ENCODE data around the gene TANGO6. TPM values are rescaled to one million over a fixed set of nuclear protein-coding genes. Genes with fewer than 3 reads are reported as not detected.

Gene TANGO6
- total RNA-seq, 1 donor from 2014 or later: 12.8 TPM

- peaks cover 9% of the 10 kb centered on the region for H3K27me3 Mint-ChIP-seq (ENCODE audit: insufficient read depth, low read depth)
- Histone ChIP-seq H3K9ac (no peak overlapping the region), H3K79me2 (ENCODE audit: low read depth) (no peaks in the 10 kb centered on the region), H3K36me3 (no peaks in the 10 kb centered on the region), H3F3A (ENCODE audit: low read depth) (no peaks in the 10 kb centered on the region), H3K4me2 (no peak overlapping the region), H3K27ac (no peak overlapping the region), H4K20me1 (ENCODE audit: low read depth) (no peaks in the 10 kb centered on the region), H3K4me1 (no peaks in the 10 kb centered on the region), H3K27me3 (no peaks in the 10 kb centered on the region), H3K4me3 (no peak overlapping the region), H3K9me3 (ENCODE audit: low read depth) (no peaks in the 10 kb centered on the region), H2AFZ (replicated peaks) (no peak overlapping the region)
- no peak overlapping the region for H3K27ac Mint-ChIP-seq
- peaks cover 2% of the 10 kb centered on the region for H3K9me3 Mint-ChIP-seq
- H3K4me1 Mint-ChIP-seq: no peaks in the 10 kb centered on the region
- peaks cover 1% of the 10 kb centered on the region for H3K36me3 Mint-ChIP-seq
- no peak for TF ChIP-seq CTCF (IDR thresholded peaks at IDR 0.05)
- no peak for TF ChIP-seq EZH2 (IDR thresholded peaks at IDR 0.05)
- TF ChIP-seq EZH2phosphoT487 (IDR thresholded peaks at IDR 0.05): no peak
- no peak for DNase-seq (ENCODE audit: low spot score)
- H3K4me3 Mint-ChIP-seq: no peak overlapping the region
These were observed 16.7 kb upstream of the TANGO6 start for GRCh38 chr16:68826652-68827051.

- Histone ChIP-seq H3K4me2 (no peak overlapping the region), H4K20me1 (ENCODE audit: low read depth) (no peaks in the 10 kb centered on the region), H3K9me3 (ENCODE audit: low read depth) (no peaks in the 10 kb centered on the region), H3K79me2 (ENCODE audit: low read depth) (no peaks in the 10 kb centered on the region), H3K27ac (no peak overlapping the region), H3K9ac (no peak overlapping the region), H3K4me3 (no peak overlapping the region), H3F3A (ENCODE audit: low read depth) (no peaks in the 10 kb centered on the region), H3K27me3 (no peaks in the 10 kb centered on the region), H3K4me1 (no peaks in the 10 kb centered on the region), H2AFZ (replicated peaks) (no peak overlapping the region), H3K36me3 (no peaks in the 10 kb centered on the region)
- DNase-seq (ENCODE audit: low spot score): no peak
- Mint-ChIP-seq H3K27me3 (ENCODE audit: insufficient read depth, low read depth) (peaks cover 6% of the 10 kb centered on the region), H3K36me3 (no peaks in the 10 kb centered on the region), H3K27ac (no peak overlapping the region), H3K9me3 (no peaks in the 10 kb centered on the region), H3K4me3 (no peak overlapping the region), H3K4me1 (no peaks in the 10 kb centered on the region)
- no peak for TF ChIP-seq CTCF (IDR thresholded peaks at IDR 0.05)
- no peak for TF ChIP-seq EZH2phosphoT487 (IDR thresholded peaks at IDR 0.05)
- no peak for TF ChIP-seq EZH2 (IDR thresholded peaks at IDR 0.05)
These were observed 10.1 kb upstream of the TANGO6 start for GRCh38 chr16:68833251-68833650.

- H3K79me2 ChIP-seq (ENCODE audit: low read depth): no peaks in the 10 kb centered on the region
- H2AFZ ChIP-seq (replicated peaks): no peak overlapping the region
- H3F3A ChIP-seq (ENCODE audit: low read depth): no peaks in the 10 kb centered on the region
- no peak overlapping the region for H3K4me2 ChIP-seq
- H3K4me3 ChIP-seq: no peak overlapping the region
- H3K27me3 ChIP-seq: no peaks in the 10 kb centered on the region
- TF ChIP-seq EZH2 (IDR thresholded peaks at IDR 0.05): no peak
- TF ChIP-seq EZH2phosphoT487 (IDR thresholded peaks at IDR 0.05): no peak
- no peak for TF ChIP-seq CTCF (IDR thresholded peaks at IDR 0.05)
- no peaks in the 10 kb centered on the region for H3K36me3 Mint-ChIP-seq
- H4K20me1 ChIP-seq (ENCODE audit: low read depth): no peaks in the 10 kb centered on the region
- H3K4me1 Mint-ChIP-seq: no peaks in the 10 kb centered on the region
- no peaks in the 10 kb centered on the region for H3K4me1 ChIP-seq
- peaks cover 4% of the 10 kb centered on the region for H3K27me3 Mint-ChIP-seq (ENCODE audit: insufficient read depth, low read depth)
- no peak overlapping the region for H3K9ac ChIP-seq
- H3K27ac Mint-ChIP-seq: no peak overlapping the region
- H3K36me3 ChIP-seq: no peaks in the 10 kb centered on the region
- no peak overlapping the region for H3K4me3 Mint-ChIP-seq
- no peak overlapping the region for H3K27ac ChIP-seq
- DNase-seq (ENCODE audit: low spot score): no peak
- no peaks in the 10 kb centered on the region for H3K9me3 Mint-ChIP-seq
- no peaks in the 10 kb centered on the region for H3K9me3 ChIP-seq (ENCODE audit: low read depth)
These were observed 8.8 kb upstream of the TANGO6 start for GRCh38 chr16:68834550-68834949.
